Tibial nerve (tissue), 4 donors: ENCODE results near the gene DYNC1LI1. TPM values are rescaled to one million over a fixed set of nuclear protein-coding genes. Genes with fewer than 3 reads are reported as not detected.
"Not testable (repeated sequence)": the region's sequence is repeated elsewhere in the genome, so short reads cannot be mapped to it uniquely, and the experiment has no call there.

Experiments used
- DNase-seq, 2 donors: peaks; one replicate each; pipeline ENCODE4 v3.0.0-alpha.2; 2019; ENCODE audit warnings: low spot score in 2 of 2
- H3K27ac ChIP-seq, 4 donors: fragments of 200-600 bp; sonication (generic) in 3 of 4; one replicate each; pipeline ENCODE4 v1.5.1; 2017 to 2019; ENCODE audit warnings: mild to moderate bottlenecking in 1 of 4
- H3K27me3 ChIP-seq, 2 donors: fragments of 200-600 bp; sonication (generic) in 1 of 2; one replicate each; pipeline versions ENCODE4 v1.5.1 to v1.6.0; 2017 to 2019
- H3K36me3 ChIP-seq, 3 donors: fragments of 200-600 bp; sonication (generic); one replicate each; pipeline ENCODE4 v1.5.1; 2018 to 2019
- H3K4me1 ChIP-seq, 4 donors: fragments of 200-600 bp; sonication (generic) in 3 of 4; one replicate each; pipeline ENCODE4 v1.5.1; 2017 to 2019
- H3K4me3 ChIP-seq, 4 donors: fragments of 200-600 bp; sonication (generic) in 3 of 4; one replicate each; pipeline ENCODE4 v1.5.1; 2017 to 2019; ENCODE audit warnings: mild to moderate bottlenecking in 1 of 4, moderate library complexity in 1 of 4
- H3K9me3 ChIP-seq, 4 donors: fragments of 200-600 bp; sonication (generic) in 3 of 4; one replicate each; pipeline ENCODE4 v1.5.1; 2017 to 2019
- EP300 ChIP-seq, 2 donors: sonication (generic); formaldehyde crosslinking; IDR thresholded peaks; one replicate each; pipeline ENCODE4 v1.6.1; 2017; ENCODE audit warnings: antibody characterized with exemption in 2 of 2, mild to moderate bottlenecking in 1 of 2
- POLR2A ChIP-seq, 2 donors: fragments of 450-650 bp; IDR thresholded peaks; one replicate each; pipeline ENCODE4 v1.6.1; 2017; ENCODE audit warnings: antibody characterized with exemption in 2 of 2, mild to moderate bottlenecking in 2 of 2, moderate library complexity in 2 of 2
- WGBS, 2 donors: methylation state at CpG; one replicate each; pipeline ENCODE4 v1.1.5; 2018; 5-methylcytosine and 5-hydroxymethylcytosine counted together
- total RNA-seq, 4 donors: library from RNA; depleted of rRNA; stranded (reverse); fragments of >200 nt; gene quantifications; one replicate each; pipeline ENCODE4 v1.1.0, GENCODE V29; 2016
- TF ChIP-seq, protein P1 (sequence below), 5 experiments: fragments of 200-600 bp in 3 of 5; fragments of 450-650 bp in 2 of 5; sonication (generic) in 3 of 5; IDR thresholded peaks; one replicate each; pipeline ENCODE4 v1.5.1; 2016 to 2019; ENCODE audit warnings: antibody characterized with exemption in 5 of 5, mild to moderate bottlenecking in 3 of 5, moderate library complexity in 2 of 5

Gene DYNC1LI1
- total RNA-seq, 4 donors from 2014 or later, result 19.0 to 39.6 (median 23.9) TPM

DNA sequence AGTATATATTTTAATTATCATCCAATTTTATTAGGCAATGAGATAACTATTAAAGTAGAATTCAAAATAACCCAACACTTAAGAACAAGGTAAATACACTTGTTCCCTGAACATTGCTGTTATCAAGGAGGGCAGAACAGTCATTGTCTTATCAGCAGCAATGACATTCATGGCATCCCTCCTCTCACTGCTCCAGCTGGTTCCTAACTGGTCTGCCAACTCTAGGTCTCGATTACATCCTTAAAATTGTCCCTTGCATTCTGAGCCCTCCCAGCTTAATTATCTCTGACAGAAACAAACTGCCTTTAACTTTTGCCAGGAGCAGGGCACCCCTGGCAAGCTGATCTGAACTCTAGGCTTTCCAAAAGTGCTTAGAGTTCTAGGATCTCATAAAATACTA, 14.0 kb upstream of the DYNC1LI1 start:
- 69 to 70% methylated on average over 1 of the region's 1 CpG for WGBS, 2 donors
- H3K36me3 ChIP-seq, result no peaks in the 10 kb centered on the region
- no peaks in the 10 kb centered on the region for H3K4me1 ChIP-seq
- TF ChIP-seq POLR2A (IDR thresholded peaks at IDR 0.05) (no peak), EP300 (IDR thresholded peaks at IDR 0.05) (no peak)
- TF ChIP-seq, protein P1, sequence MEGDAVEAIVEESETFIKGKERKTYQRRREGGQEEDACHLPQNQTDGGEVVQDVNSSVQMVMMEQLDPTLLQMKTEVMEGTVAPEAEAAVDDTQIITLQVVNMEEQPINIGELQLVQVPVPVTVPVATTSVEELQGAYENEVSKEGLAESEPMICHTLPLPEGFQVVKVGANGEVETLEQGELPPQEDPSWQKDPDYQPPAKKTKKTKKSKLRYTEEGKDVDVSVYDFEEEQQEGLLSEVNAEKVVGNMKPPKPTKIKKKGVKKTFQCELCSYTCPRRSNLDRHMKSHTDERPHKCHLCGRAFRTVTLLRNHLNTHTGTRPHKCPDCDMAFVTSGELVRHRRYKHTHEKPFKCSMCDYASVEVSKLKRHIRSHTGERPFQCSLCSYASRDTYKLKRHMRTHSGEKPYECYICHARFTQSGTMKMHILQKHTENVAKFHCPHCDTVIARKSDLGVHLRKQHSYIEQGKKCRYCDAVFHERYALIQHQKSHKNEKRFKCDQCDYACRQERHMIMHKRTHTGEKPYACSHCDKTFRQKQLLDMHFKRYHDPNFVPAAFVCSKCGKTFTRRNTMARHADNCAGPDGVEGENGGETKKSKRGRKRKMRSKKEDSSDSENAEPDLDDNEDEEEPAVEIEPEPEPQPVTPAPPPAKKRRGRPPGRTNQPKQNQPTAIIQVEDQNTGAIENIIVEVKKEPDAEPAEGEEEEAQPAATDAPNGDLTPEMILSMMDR (IDR thresholded peaks at IDR 0.05), result no peak
- DNase-seq, result no peak
- no peak overlapping the region for H3K4me3 ChIP-seq
- H3K27me3 ChIP-seq, result no peaks in the 10 kb centered on the region
- H3K27ac ChIP-seq, result no peak overlapping the region
- H3K9me3 ChIP-seq, result no peaks in the 10 kb centered on the region

DNA sequence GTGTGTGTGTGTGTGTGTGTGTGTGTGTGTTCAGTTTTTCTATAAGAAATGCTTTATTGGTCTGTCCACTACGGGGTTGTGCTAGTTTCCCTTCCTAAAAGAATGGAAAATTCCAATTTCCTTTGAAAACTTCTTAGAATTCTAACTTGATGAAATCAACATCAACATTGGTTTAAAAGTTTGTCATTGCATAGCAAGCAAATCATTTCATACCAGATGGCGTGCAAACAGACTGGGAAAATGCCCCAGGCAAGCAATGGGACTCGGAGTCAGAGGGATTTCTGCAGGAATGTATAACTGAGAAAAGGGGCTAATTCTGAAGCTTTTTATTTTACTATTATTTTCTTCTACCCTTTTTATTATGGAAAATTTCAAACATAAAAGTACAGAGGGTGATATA, 13.1 kb upstream of the DYNC1LI1 start:
- no peaks in the 10 kb centered on the region for H3K36me3 ChIP-seq
- no peak for DNase-seq
- no peak overlapping the region for H3K4me3 ChIP-seq
- H3K27ac ChIP-seq, result no peak overlapping the region
- 66 to 72% methylated on average over 3 of the region's 3 CpGs for whole genome bisulfite sequencing, 2 donors
- no peaks in the 10 kb centered on the region for H3K27me3 ChIP-seq
- TF ChIP-seq, protein P1 (IDR thresholded peaks at IDR 0.05), result no peak
- no peak for TF ChIP-seq EP300 (IDR thresholded peaks at IDR 0.05)
- no peak for TF ChIP-seq POLR2A (IDR thresholded peaks at IDR 0.05)
- no peaks in the 10 kb centered on the region for H3K4me1 ChIP-seq
- H3K9me3 ChIP-seq, result no peaks in the 10 kb centered on the region

DNA sequence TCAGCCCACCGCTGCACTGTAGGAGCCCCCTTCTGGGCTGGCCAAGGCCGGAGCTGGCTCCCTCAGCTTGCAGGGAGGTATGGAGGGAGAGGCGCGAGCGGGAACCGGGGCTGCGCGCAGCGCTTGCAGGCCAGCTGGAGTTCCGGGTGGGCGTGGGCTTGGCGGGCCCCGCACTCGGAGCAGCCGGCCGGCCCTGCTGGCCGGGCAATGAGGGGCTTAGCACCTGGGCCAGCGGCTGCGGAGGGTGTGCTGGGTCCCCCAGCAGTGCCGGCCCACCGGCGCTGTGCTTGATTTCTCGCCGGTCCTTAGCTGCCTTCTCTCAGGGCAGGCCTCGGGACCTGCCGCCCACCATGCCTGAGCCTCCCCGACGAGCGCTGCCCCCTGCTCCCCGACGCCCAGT, 8.0 kb upstream of the DYNC1LI1 start:
- H3K9me3 ChIP-seq, DNase-seq, H3K27me3 ChIP-seq, H3K27ac ChIP-seq, H3K36me3 ChIP-seq, H3K4me3 ChIP-seq: not testable (repeated sequence)
- H3K4me1 ChIP-seq, result peaks cover 0 to 11% (median 4%) of the 10 kb centered on the region in 4 donors
- 99% methylated on average over 31 of the region's 31 CpGs for WGBS, 2 donors

DNA sequence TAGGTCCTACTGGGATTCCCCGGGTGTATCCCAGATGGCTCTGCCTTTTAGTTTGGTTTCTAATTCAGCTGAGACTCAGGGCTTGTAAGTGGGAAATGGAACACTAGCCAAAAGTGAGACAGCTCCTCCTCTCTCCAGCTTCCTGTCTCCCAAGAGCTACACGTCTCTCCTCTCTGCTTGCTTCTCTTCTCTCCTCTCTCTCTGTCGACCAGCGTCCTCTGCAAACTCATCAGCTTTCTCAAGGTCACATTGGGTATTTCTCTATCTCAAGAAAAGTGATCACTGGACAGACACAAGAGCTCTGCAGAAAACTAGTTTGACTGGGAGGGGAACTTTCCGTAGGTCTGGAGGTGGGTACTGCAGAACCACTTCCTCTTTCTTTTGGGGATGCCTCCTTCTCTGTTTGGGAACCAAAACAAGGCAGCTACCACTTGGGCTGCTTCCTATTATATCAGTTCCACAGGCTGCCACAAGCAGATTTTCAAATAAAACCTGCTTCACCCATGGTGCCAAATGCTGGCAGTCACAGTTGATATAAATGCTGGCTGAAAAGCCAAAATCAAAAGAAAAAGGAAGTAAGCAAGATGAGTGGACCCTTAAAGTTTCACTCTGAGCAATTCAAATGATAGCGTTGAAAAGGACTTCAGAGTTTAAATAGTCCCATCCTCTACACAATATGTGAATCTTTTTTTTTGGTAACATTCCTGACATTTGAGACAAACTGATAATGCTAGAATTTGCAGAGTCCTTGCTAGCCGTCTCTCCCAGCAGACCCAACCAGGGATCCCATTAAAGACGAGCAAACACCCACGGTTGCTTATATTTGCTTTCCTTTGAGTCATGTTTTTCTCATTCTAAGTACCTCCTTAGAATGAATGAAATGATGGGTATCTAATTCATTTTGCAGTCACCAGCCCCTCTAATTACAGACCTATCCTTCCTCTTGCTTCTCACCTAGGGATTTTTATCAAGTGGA, 7.2 kb upstream of the DYNC1LI1 start:
- no peaks in the 10 kb centered on the region for H3K36me3 ChIP-seq
- H3K27ac ChIP-seq, result no peak overlapping the region
- TF ChIP-seq POLR2A (IDR thresholded peaks at IDR 0.05) (no peak), EP300 (IDR thresholded peaks at IDR 0.05) (no peak)
- TF ChIP-seq, protein P1 (IDR thresholded peaks at IDR 0.05), result no peak
- no peak for DNase-seq
- 45 to 46% methylated on average over 9 of the region's 9 CpGs for WGBS, 2 donors
- no peaks in the 10 kb centered on the region for H3K9me3 ChIP-seq
- no peaks in the 10 kb centered on the region for H3K27me3 ChIP-seq
- peak overlapping the region in 1 of 4 donors; percentile 23 for H3K4me3 ChIP-seq
- H3K4me1 ChIP-seq, result peaks cover 0 to 11% (median 4%) of the 10 kb centered on the region in 4 donors

DNA sequence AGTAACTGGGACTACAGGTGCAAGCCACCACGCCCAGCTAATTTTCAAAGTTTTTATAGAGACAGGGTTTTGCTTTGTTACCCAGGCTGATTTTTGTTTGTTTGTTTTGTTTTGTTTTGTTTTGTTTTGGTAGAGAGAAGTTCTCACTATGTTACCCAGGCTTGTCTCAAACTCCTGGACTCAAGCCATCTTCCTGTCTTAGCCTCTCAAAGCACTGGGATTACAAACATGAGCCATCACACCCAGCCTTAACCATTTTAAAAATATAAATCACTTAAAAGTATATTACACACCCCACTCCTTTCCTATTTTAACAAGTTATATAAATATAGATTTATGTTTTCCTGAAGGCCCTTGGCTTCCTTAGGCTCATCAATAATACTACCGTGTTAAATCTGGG, 6.5 kb upstream of the DYNC1LI1 start:
- 58 to 74% methylated on average over 2 of the region's 2 CpGs for WGBS, 2 donors
- TF ChIP-seq EP300 (IDR thresholded peaks at IDR 0.05), result no peak
- TF ChIP-seq, protein P1 (IDR thresholded peaks at IDR 0.05), result no peak
- no peak for TF ChIP-seq POLR2A (IDR thresholded peaks at IDR 0.05)
- peaks cover 0 to 14% (median 4%) of the 10 kb centered on the region in 4 donors for H3K4me1 ChIP-seq
- no peaks in the 10 kb centered on the region for H3K9me3 ChIP-seq
- peak overlapping the region in 1 of 4 donors; percentile 23 for H3K4me3 ChIP-seq
- H3K27ac ChIP-seq, result no peak overlapping the region
- DNase-seq, result no peak
- H3K27me3 ChIP-seq, result no peaks in the 10 kb centered on the region
- no peaks in the 10 kb centered on the region for H3K36me3 ChIP-seq
